ENCODE results near the gene ST8SIA1.

The ST8SIA1 gene

DNA sequence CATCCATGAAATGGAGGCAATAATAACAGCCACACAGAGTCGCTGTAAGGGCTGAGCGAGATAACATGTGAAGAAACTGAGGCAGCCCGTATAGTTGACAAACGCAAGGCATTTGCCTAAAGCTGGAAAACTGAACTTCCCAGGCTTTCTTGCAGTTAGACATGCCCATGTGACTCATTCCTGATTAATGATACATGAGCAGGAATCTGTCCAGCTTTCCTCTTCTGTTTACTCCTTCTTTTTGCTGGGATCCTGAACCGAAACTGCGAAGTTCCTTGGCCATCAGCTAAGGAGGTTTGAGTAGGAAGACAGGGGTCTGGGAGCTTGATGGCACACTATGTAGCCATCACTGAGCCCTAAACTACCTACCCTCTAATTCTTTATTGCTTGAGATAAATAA lies 52.2 kb downstream of the ST8SIA1 start:
- DNase-seq: no peak

DNA sequence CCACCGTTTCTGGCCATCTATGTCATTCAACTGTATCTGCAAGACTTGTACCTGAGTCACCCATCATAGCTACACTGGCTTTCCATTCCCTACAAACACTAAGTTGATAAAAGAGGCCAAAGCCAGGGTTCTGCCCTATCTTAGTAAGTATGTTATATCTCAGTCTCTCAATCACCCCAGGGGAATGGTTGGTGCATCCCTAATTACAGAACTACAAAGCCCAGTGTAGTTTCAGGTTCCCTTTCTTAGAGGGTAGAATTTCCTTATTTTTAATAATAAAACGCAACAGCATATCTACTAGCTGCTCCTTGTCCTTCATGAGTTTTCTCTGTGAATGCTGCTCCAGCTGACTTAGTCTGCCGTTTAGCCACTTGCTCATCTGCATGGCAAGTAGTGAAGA lies 57.6 kb downstream of the ST8SIA1 start:
- DNase-seq: no peak

DNA sequence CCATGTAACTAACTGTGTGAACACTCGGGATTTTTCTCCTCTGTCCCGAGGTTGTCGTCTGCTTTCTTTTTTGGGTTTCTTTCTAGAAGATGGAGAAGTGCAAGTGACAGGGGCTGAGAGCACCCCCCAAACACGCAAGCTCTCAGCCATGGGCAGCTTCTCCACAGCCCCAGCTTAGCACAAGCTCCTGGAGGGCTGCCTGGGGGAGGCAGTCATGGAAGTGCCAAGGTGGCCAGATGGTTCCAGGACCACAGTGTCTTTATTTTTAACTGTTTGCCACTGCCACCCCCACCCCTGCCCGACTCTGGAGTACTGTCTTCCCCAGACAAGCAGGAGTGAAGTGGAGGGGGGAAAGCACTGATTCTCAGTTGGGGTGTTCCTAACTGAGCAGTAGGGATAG lies 58.2 kb downstream of the ST8SIA1 start:
- DNase-seq: no peak

DNA sequence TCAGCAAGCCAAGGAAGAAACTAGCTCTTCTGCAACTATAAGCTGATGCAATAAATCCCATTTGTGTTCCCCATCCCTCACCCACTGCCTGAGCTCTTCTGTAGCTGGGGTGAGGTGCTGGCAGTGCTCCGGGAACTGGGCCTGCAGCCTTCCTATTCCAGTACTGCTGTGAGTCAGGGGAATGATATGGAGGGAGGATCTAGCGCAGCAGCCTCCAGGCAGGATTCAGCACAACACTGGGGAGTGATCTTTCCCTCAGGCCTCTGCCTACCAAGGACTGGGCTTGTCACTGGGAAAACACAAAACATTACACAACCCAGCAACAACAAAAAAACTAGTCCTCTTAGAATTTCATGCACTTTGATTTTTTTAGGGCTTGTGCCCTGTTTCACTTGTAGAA lies 58.7 kb downstream of the ST8SIA1 start:
- no peak for DNase-seq

DNA sequence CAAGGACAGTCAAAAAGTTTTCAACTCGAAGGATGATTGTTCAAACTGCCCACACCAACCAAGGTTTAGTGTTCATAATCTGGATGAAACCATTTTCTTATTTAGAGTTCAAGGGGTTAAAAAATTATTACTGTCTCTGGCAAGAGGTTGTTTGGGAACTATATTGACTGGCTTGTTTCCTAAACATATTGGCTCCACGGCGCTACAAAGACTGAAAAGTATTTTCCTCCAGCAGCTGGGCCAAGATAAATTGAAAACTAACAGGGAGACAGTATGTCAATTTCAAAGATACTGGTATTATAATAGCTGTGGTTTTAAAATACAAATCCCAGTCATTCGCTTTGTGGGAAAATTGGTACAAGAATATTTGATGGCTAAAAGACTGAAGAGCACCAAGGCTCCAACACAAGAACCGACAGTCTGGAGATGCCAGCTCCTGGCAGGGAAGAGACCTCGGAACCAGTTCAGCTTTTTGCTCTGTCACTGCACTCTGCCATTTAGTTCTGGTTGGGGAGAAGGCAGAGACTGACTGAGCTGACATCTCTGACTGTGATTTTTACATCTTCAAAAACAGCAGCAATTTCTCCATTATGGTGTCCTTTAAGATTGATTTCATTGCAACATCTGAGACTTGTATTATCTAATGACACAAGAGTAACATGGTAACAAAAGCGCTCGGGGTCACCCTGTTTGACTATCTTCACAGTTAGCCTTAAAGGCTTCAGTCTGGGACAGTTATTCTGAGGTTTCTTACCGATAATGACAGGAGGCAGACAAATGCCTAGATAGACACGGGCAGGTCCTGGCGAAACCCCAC lies 62.0 kb downstream of the ST8SIA1 start:
- DNase-seq: no peak

DNA sequence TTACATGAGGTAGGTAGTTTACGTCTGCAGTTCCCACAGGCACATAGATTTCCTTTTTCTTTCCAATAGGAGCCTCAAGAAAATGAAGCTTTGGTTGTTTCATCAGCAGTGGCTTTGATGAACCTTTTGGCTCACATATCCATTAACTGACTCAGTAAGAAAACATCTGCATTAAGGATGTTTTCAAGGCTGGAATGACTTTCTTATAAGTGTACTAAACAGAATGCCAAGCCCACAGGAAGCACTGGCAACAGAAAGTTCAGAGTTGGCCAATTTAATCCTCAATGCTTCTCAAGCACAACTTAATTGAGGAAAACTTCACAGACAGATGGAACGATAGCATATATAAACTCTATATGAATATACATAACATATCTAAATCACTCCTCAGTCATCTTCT lies 63.5 kb downstream of the ST8SIA1 start:
- no peak for DNase-seq

DNA sequence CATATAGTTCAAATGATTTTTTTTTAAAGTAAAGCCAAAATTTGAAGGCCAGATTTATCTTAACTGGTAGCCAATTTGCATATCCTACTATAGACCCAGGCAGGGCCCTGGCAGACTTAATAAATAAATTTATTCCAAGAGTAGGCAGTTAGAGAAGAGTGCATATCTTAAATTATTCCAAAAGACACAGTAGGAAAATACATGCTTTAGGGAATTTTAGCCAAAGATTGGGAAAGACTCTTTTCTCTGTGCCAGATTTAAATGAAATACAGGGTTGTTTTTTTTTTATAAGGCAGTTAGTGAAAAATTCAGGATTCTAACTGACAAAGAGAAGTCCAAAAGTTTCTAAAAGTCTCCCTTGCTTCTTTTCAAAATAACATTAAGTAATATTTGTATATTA lies 65.5 kb downstream of the ST8SIA1 start:
- DNase-seq: no peak

DNA sequence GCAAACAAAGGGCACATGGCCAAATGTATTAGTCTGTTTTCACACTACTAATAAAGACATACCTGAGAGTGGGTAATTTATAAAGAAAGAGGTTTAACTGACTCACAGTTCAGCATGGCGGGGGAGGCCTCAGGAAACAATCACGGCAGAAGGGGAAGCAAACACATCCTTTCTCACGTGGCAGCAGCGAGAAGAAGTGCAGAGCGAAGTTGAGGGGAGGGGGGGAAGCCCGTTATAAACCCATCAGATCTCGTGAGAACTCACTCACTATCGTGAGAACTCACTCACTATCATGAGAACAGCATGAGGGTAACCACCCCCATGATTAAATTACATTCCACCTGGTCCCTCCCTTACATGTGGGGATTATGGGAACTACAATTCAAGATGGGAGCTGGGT lies 66.1 kb downstream of the ST8SIA1 start:
- no peak for DNase-seq

DNA sequence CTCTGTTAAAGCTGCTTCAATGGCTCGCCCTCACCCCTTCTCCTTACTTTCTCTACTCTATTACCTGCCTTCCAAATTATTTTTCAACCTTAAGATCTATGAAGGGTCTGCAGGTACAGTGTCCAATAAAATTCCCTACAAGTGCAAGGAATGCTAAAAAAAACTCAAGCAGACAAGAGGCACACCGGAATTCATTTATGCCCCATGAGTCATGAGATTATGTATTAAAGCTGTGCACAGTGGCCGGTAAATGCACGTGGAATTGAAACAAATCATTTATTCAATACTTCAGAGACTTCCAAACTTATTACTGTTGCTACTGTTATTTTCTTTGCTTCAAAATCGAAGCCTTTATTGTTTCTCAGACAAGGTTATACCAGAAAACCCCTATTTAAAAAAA lies 68.4 kb downstream of the ST8SIA1 start:
- DNase-seq: no peak

DNA sequence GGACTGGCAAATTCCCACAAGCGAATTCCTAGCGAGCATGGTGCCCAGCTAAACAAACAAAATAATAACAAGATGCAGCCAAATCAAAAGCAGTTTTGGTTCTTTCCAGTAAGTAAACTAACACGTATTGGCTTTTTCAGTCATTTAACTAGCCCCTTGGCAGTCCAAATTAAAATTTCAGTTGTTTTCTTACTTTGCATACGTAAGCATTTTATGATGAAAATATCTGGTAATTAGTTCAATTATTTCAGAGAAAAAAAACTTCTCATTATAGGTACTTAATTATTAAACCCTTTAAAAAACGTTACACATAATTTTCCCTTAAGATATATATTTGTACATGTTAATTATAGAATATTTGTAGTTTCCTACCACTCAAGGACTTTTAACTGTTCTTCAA lies 70.1 kb downstream of the ST8SIA1 start:
- no peak for DNase-seq

DNA sequence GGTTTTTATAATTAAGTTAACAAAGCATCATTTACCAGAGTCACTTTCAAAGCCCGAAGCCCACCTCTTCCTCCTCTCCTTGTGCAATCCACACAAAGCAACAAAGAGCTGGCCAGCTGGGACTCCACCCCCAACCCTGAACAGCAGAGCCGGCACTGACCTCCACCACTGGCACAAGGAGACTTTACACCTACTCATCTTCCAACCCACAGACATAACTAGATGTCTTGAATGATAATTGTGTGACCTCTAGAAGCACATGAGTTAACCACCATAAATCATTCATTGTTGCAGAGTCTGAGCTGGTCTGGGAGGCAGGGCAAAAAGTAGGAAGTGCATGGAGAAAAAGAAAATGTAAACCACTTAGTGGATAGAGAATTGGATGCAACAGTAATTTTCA lies 72.2 kb downstream of the ST8SIA1 start:
- no peak for DNase-seq

DNA sequence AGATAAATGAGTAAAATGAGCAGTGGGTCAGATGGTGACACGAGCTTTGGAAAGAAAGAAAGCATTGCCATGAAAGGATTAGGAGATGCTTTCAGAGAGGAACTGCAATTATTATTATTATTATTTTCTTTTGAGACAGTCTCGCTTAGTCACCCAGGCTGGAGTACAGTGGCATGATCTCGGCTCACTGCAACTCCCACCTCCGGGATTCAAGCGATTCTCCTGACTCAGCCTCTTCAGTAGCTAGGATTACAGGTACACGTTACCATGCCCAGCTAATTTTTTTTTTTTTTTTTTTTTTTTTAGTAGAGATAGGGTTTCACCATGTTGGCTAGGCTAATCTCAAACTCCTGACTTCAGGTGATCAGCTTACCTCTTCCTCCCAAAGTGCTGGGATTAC lies 77.4 kb downstream of the ST8SIA1 start:
- no peak for DNase-seq

DNA sequence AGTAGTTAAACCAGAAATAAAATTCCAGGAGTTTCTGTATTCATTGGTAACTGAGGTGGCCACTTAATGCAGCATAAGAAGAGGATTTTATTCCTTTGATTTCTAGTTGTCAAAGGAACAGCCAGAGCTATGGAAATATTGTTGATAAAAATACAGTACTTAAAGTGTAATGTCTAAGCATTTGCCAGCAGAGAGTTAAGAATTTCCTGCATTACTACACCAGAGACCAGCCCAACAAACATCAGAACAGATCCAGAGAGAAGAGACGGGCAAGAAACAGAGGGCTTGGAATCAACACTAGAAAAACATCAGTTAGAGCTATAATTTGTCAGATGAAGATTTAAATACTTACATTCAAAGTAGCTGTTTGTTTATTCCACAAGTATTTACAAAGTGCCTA lies 77.9 kb downstream of the ST8SIA1 start:
- DNase-seq: no peak

DNA sequence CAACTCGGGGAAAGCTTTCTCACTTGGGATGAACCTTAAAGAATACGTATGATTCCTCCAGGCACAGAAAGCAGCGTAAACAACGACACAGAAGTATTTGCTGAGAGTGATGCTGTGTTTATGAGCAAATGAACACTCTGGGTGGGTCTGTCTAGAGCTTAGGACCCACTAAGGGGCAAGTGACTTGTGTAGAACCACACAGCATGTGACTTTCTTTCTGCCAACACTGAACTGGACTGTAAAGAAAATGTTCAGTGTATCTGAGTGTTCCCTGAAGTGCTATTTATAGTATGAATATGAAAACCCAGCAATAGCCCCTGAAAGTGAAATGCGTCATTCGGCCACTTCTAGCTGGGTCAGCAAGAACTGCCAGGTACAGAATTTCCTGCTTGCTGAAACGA lies 78.5 kb downstream of the ST8SIA1 start:
- no peak for DNase-seq

DNA sequence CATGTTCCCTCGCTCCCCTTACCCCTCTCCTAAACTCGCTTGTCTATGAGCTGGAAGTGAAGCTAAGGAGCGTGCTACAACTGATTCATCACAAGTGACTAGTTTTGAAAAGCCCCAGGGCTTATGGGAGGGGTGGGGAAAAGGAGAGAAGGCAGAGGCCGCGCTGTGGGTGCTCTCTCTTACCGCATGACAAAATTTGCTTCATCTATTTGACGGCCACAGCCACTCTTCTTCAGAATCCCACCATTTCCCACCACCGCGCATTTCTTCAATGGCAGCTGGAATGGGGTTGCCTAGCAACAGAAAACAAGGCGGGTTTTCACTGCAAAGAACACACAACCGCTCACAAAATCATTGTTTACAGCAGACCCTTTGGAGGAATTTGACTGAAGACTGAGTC lies 79.4 kb downstream of the ST8SIA1 start:
- DNase-seq: no peak

DNA sequence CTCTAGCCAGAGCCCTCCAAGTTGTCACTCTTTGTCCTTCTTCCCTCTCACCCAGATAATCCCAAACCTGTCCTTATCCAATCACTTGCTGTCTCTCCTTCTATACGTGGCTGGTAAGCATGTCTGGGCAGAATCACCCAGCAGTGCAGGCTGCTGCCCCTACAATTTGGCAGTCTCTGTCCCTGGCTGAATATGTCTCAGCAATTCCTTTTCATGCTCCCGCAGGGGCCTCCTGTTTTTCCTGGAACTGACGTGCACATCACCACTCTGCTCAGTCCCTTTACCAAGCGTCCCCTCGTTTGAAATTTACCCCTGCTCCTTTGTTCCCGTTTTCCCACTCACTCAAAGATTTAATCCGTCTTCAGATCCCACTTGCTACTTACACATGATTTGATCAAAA lies 80.0 kb downstream of the ST8SIA1 start:
- DNase-seq: no peak

DNA sequence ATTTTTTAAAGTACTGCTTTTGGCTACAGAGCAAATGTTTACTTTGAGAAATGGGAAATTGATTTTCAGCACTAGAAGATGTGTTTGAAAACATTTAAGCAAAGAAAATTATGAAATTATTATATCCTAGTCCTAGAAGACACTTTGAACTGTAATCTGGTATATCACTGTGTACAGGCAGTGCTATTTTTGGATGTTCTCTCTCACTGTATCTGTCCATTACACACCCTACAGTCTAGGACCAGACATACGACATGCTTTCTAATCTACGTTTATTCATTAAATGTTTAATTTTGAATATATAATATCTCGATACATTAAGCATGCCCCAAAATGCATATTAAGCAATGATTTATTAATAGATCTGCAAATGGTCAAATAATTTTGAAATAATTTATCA lies 82.5 kb downstream of the ST8SIA1 start:
- no peak for DNase-seq

DNA sequence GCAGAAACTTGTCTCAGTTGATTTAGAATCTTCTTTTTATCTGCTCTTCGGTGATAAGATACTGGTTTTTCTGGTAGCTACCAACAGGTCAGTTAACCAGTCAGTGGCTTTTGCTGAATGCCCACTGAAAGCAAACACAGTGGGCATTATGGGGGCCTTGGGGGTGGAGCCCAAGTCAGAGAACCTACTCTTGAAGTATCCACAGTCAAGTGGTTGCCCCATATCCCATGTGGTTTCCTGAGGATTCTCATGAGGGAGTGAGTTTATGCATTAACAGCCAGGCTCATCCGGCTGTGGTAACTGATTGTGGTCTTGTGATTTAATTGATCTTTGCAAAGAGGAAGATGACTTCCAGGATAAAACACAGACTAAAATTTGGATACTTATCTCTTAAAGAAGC lies 83.7 kb downstream of the ST8SIA1 start:
- DNase-seq: no peak

DNA sequence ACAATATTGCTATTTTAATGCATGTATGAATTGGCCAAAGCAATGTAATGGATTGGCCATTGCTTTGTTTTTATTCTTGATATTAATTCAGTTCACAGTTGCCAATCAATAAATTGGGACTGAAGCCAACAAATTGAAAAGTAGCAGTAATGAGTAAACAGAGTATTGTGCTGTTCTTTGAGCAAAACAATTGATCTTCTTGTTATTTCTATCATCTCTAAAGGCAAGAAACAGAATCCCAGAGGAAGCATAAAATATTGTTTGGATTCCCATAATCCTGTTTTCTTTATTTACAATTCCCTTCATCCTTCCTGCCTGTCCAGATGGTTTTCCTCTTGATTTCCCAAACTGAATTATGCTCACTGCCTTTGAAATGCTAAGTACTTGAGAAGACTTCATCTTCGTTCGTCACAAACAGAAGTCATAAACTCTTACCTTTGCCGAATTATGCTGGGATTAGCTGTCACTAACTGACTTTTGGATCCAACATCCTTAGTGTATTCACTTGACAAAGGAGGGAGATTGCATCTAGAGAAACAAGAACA lies 85.9 kb downstream of the ST8SIA1 start:
- no peak for DNase-seq

DNA sequence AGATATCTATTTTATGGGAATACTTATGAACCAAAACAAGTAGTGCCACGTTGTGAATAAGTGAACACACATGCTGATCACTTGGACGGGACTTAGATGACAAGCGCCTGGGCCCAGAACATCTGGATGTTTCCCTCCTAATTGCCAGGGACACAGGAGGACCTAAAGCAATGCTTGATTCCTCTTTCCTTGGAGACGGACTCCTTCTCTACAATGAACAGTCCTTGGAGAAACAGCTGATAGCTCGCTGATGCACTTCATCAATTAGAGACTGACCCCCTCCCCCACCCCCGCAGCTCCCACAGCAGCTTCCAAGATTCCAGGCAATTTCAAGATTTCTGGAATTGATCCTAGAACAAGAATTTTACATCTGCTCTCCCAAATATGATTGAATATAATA lies 86.4 kb downstream of the ST8SIA1 start:
- DNase-seq: no peak

DNA sequence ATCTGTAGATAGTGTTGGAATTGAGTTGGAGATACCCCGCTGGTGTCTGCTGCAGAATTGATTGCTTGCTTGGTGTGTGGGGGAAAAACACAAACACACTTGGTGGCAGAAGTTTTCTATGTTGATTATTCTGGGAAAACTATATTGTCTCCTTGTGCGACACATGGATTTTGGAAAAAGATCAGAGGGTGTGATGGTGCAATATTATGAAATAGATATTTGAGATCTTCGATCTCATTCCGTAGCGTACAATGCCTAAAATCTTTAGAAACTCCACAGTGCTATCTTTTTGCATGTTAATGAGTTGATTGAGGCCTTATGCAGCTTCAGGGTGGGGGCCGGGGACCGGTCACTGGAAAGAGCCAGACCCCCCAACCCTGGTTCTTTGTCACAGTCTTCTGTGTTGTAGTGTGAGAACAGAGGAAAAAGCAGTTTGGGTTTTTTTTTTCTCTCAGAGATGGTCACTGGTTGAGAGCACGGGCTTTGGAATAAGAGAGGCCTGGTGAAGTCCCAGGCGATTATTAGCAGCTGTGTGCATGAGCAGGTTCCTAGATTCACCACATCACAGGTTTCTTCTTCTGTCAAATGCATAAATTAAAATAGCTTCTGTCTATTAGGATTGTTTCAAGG lies 88.2 kb downstream of the ST8SIA1 start:
- no peak for DNase-seq

DNA sequence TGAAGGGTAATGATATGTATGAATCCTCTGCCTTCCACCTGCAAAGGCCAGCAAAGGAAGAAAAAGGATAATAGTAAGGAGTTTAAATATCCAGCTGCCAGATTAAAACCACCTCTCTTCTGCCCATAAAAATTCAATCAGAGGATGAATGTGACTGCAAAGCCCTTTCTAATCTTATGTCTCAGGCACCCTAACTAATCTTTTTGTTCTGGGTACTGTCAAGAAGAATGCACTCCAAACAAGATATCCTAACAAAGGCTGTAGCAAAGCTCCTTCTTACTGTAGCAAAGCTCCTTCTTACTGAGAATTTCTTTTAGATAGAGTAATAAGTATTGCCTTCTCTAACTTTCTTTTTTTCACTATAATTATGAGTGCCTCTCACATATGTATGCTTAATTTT lies 91.8 kb downstream of the ST8SIA1 start:
- no peak for DNase-seq

DNA sequence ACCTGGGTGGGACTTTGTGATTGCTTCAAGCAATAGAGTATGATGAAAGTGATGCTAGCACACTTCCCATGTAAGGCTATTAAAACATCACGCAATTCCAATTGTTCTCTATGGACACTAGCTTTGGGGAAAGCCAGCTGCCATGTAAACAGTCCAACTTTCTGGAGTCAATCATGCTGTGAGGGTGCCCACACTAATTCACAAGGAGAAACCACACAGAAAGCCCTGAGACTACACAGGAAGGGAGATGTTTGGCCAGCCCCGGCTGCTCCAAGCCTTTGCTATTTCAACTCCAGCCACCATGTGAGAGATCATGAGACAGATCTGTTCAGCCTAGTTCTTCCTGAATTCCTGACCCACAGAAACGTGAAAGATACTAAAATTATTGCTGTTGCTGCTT lies 96.3 kb downstream of the ST8SIA1 start:
- DNase-seq: no peak

DNA sequence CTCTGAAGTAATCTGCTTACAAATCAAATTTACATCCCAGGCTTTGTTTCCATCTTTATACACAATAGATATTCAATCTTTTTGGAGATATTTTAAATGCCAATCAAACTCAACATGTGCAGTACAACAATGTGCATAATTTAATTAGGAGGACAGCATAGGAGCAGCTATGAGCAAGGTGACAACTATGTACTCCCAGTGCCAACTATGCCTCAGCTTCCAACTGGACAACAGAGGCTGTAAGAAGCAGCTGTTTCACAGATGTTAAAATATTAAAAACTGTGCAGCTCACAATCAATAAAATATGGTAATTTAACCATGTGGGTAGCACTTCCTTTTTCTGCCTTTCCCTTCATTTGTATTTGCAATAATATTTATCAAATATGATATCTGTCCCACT lies 99.9 kb downstream of the ST8SIA1 start:
- DNase-seq: no peak

DNA sequence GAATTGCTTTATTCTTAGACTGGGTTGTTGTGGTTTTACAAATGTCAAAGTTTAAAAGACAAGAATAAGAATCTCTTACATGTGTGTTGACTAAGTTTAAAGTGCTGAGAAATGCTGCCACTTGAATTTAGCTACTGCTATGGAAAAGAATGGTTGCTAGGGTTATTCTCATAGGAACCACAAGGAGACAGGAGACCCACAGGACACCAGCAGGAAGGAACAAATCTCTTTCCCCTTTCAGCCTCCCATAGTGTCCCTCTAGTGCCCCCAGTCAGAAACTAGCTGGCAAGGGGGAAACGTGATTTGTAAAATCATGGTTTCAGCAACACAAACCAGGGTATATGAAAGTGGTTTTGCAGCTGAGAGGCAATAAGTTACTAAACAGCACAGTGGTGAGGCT lies 102.7 kb downstream of the ST8SIA1 start:
- no peak for DNase-seq

All from CD4-positive, alpha-beta T cell treated with Interleukin-12 subunit alpha and Interleukin-12 subunit beta, for 1 hour (primary cell).